SK-N-SH (cell line): Measurements from ENCODE around the gene ATP8A2. TPM values are rescaled to one million over a fixed set of nuclear protein-coding genes. Genes with fewer than 3 reads are reported as not detected.

ENCODE experiments used
- CTCF ChIA-PET: fragments of 300-600, 350-600 bp; formaldehyde crosslinking; extraction: SDS; loops from one replicate; lab custom pipeline; 2021; lab: Yijun Ruan, JAX
- POLR2A ChIA-PET: fragments of 350-600 bp; sonication (Branson Sonifier 250); formaldehyde crosslinking; extraction: SDS; loops from one replicate; lab custom pipeline; 2020; ENCODE audit warnings: antibody characterized with exemption, inconsistent platforms; lab: Yijun Ruan, JAX
- DNase-seq: peaks from one replicate; pipeline ENCODE4 v3.0.0; 2012
- H2AFZ ChIP-seq: fragments of 200-600 bp; sonication (generic); 2 replicates; pipeline ENCODE4 v1.8.1; 2016; ENCODE audit warnings: antibody characterized with exemption, mild to moderate bottlenecking, low read depth
- H3F3A ChIP-seq: fragments of 200-600 bp; sonication (generic); replicated peaks from 2 replicates; pipeline ENCODE3; 2016; ENCODE audit warnings: antibody characterized with exemption, mild to moderate bottlenecking; ENCODE audit not compliant: insufficient read depth
- H3K27ac ChIP-seq, 2 experiments: fragments of 200-500 bp in 1 of 2; fragments of 200-600 bp in 1 of 2; sonication (Bioruptor generic) in 1 of 2; sonication (generic), shearing (Covaris generic) in 1 of 2; 2 replicates each; pipeline versions ENCODE4 v1.5.1 to v1.6.1; 2014 to 2016; ENCODE audit warnings: low read depth in 2 of 2, inconsistent platforms in 1 of 2, low read length in 1 of 2, mild to moderate bottlenecking in 1 of 2, mixed read lengths in 1 of 2
- H3K27me3 ChIP-seq: fragments of 200-600 bp; sonication (generic), shearing (Covaris generic); 2 replicates; pipeline ENCODE4 v1.6.1; 2016; ENCODE audit warnings: mixed run types; ENCODE audit not compliant: insufficient read depth
- H3K36me3 ChIP-seq, 2 experiments: fragments of 200-500 bp in 1 of 2; fragments of 200-600 bp in 1 of 2; sonication (Bioruptor generic) in 1 of 2; sonication (generic) in 1 of 2; replicated peaks in 1 of 2; 2 replicates each; pipeline versions ENCODE3 to v1.5.1; 2014 to 2016; ENCODE audit warnings: low read length in 1 of 2, mild to moderate bottlenecking in 1 of 2; ENCODE audit not compliant: insufficient read depth in 2 of 2, control insufficient read depth in 1 of 2
- H3K4me1 ChIP-seq, 2 experiments: fragments of 200-500 bp in 1 of 2; fragments of 200-600 bp in 1 of 2; sonication (Bioruptor generic) in 1 of 2; sonication (generic), shearing (Covaris generic) in 1 of 2; 2 replicates each; pipeline versions ENCODE4 v1.5.1 to v1.6.1; 2014 to 2016; ENCODE audit warnings: low read depth in 1 of 2, low read length in 1 of 2, mixed run types in 1 of 2; ENCODE audit not compliant: insufficient read depth in 2 of 2, control insufficient read depth in 1 of 2
- H3K4me2 ChIP-seq: fragments of 200-600 bp; sonication (generic), shearing (Covaris generic); 2 replicates; pipeline ENCODE4 v1.6.1; 2017; ENCODE audit warnings: mixed run types
- H3K4me3 ChIP-seq, 2 experiments: fragments of 200-500 bp in 1 of 2; fragments of 200-600 bp in 1 of 2; sonication (Bioruptor generic) in 1 of 2; sonication (generic), shearing (Covaris generic) in 1 of 2; 2 replicates each; pipeline versions ENCODE4 v1.5.1 to v1.8.1; 2014 to 2016; ENCODE audit warnings: low read depth in 2 of 2, inconsistent platforms in 1 of 2, low read length in 1 of 2, mild to moderate bottlenecking in 1 of 2, mixed read lengths in 1 of 2, moderate library complexity in 1 of 2
- H3K79me2 ChIP-seq: fragments of 200-600 bp; sonication (generic); 2 replicates; pipeline ENCODE4 v1.8.1; 2017; ENCODE audit warnings: mild to moderate bottlenecking; ENCODE audit not compliant: insufficient read depth
- H3K9ac ChIP-seq: fragments of 200-600 bp; sonication (generic); 2 replicates; pipeline ENCODE4 v1.6.1; 2017; ENCODE audit warnings: mixed run types
- H3K9me2 ChIP-seq: fragments of 200-600 bp; sonication (generic); 2 replicates; pipeline ENCODE4 v1.6.1; 2017; ENCODE audit warnings: mixed run types
- H3K9me3 ChIP-seq: fragments of 200-600 bp; sonication (generic); 2 replicates; pipeline ENCODE4 v1.6.1; 2017; ENCODE audit warnings: mixed run types, mild to moderate bottlenecking, moderate library complexity
- H4K20me1 ChIP-seq: fragments of 200-600 bp; sonication (generic); 2 replicates; pipeline ENCODE4 v1.6.1; 2017; ENCODE audit warnings: mild to moderate bottlenecking, mixed run types; ENCODE audit not compliant: insufficient read depth
- ELF1 ChIP-seq: IDR thresholded peaks from 2 replicates; pipeline ENCODE4 v1.4.0; 2012
- EP300 ChIP-seq, 2 experiments: IDR thresholded peaks; 2 replicates each; pipeline versions ENCODE4 v1.4.0 to v1.6.1; 2012; ENCODE audit warnings: borderline replicate concordance in 1 of 2, low read depth in 1 of 2, low read length in 1 of 2
- FOSL2 ChIP-seq: IDR thresholded peaks from 2 replicates; pipeline ENCODE4 v1.4.0; 2012; ENCODE audit warnings: low read depth, mild to moderate bottlenecking, moderate library complexity, borderline replicate concordance
- FOXJ3 ChIP-seq: sonication (generic); formaldehyde crosslinking; IDR thresholded peaks from 2 replicates; pipeline ENCODE4 v1.5.1; 2020; ENCODE audit warnings: mild to moderate bottlenecking, missing genetic modification reagents
- GABPA ChIP-seq: IDR thresholded peaks from 2 replicates; pipeline ENCODE4 v1.4.0; 2012; ENCODE audit warnings: low read depth, mild to moderate bottlenecking
- GATA2 ChIP-seq: sonication (generic); formaldehyde crosslinking; IDR thresholded peaks from 2 replicates; pipeline ENCODE4 v1.5.0; 2020; ENCODE audit warnings: mild to moderate bottlenecking, missing genetic modification reagents
- JUND ChIP-seq: IDR thresholded peaks from 2 replicates; pipeline ENCODE4 v1.4.0; 2012
- MEF2A ChIP-seq: IDR thresholded peaks from 2 replicates; pipeline ENCODE4 v1.4.0; 2012; ENCODE audit warnings: low read depth, borderline replicate concordance
- MXI1 ChIP-seq: IDR thresholded peaks from 2 replicates; pipeline ENCODE4 v1.6.1; 2012; ENCODE audit warnings: mild to moderate bottlenecking, low read depth, low read length, improper control_type of control experiment
- NRF1 ChIP-seq: IDR thresholded peaks from 2 replicates; pipeline ENCODE4 v1.6.1; 2012; ENCODE audit warnings: low read depth, mild to moderate bottlenecking, low read length
- POLR2AphosphoS5 ChIP-seq: IDR thresholded peaks from 2 replicates; pipeline ENCODE4 v1.6.1; 2012; ENCODE audit warnings: low read depth, low read length
- RCOR1 ChIP-seq: fragments of 150-350 bp; IDR thresholded peaks from 2 replicates; pipeline ENCODE4 v1.6.1; 2017; ENCODE audit warnings: antibody characterized with exemption, low read length
- RXRA ChIP-seq: IDR thresholded peaks from 2 replicates; pipeline ENCODE4 v1.4.0; 2012; ENCODE audit warnings: low read depth, mild to moderate bottlenecking, borderline replicate concordance
- SIN3A ChIP-seq: IDR thresholded peaks from 2 replicates; pipeline ENCODE4 v1.6.1; 2012; ENCODE audit warnings: low read depth, mild to moderate bottlenecking, low read length, moderate library complexity, borderline replicate concordance
- SMC3 ChIP-seq: IDR thresholded peaks from 2 replicates; pipeline ENCODE4 v1.6.1; 2012; ENCODE audit warnings: low read depth, low read length, improper control_type of control experiment
- TAF1 ChIP-seq: IDR thresholded peaks from 2 replicates; pipeline ENCODE4 v1.6.1; 2012; ENCODE audit warnings: low read depth, mild to moderate bottlenecking, low read length, moderate library complexity, borderline replicate concordance
- TCF12 ChIP-seq: IDR thresholded peaks from 2 replicates; pipeline ENCODE4 v1.4.0; 2012
- TEAD4 ChIP-seq: IDR thresholded peaks from 2 replicates; pipeline ENCODE4 v1.4.0; 2012; ENCODE audit warnings: mild to moderate bottlenecking, borderline replicate concordance; ENCODE audit not compliant: insufficient read depth
- WGBS: methylation state at CpG from one replicate; pipeline ENCODE4 v1.1.6; 2017; ENCODE audit warnings: low lambda C conversion rate; 5-methylcytosine and 5-hydroxymethylcytosine counted together
- polyA plus RNA-seq, 3 experiments: library from polyadenylated mRNA; depleted of rRNA; stranded (reverse); fragments of >200 nt; gene quantifications; 2 replicates each; pipeline ENCODE4 v1.2.3, GENCODE V29; 2012
- TF ChIP-seq, protein P1 (sequence below): IDR thresholded peaks from 2 replicates; pipeline ENCODE4; 2012
- TF ChIP-seq, protein P2 (sequence below): IDR thresholded peaks from 2 replicates; pipeline ENCODE4 v1.4.0; 2012; ENCODE audit warnings: low read depth, borderline replicate concordance
- TF ChIP-seq, protein P3 (sequence below): fragments of 150-350 bp; IDR thresholded peaks from 2 replicates; pipeline ENCODE4 v1.6.1; 2016; ENCODE audit warnings: mild to moderate bottlenecking, low read depth, low read length
- TF ChIP-seq, protein P4 (sequence below): fragments of 150-350 bp; IDR thresholded peaks from 2 replicates; pipeline ENCODE4 v1.6.1; 2017; ENCODE audit warnings: antibody characterized with exemption, low read length, low read depth, borderline replicate concordance

ATP8A2 gene
- polyA plus RNA-seq, 1 of the 3 experiments (the other 2 are of a cell fraction), result 0.02 TPM

DNA sequence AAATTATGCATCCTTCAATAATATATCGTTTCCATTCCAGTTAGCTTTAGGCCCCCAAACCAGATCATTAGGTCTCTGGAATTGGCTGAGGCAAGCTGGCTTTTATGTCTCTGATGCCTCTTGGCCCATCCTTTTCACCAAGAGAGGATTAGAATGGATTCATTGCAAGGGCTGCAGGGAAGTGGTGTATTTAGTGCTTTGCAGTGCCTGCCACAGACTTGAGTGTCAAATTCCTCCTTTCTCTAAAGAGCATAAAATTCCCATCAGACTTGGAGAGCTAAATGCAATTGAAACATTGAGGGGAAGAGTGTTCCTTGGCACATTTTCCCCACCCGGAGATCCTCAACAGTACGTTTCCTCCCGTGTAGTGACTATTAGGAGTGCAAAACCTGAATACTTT lies 302.6 kb downstream of the ATP8A2 start:
- Histone ChIP-seq H3K9me2 (no peaks in the 10 kb centered on the region), H3K27ac (no peak overlapping the region), H4K20me1 (no peaks in the 10 kb centered on the region), H3K4me1 (peaks cover 0 to 2% of the 10 kb centered on the region in 2 experiments; a peak in 1 of 4 replicates), H3F3A (no peaks in the 10 kb centered on the region), H3K79me2 (no peaks in the 10 kb centered on the region), H2AFZ (no peak overlapping the region), H3K36me3 (no peaks in the 10 kb centered on the region), H3K9ac (no peak overlapping the region), H3K4me2 (no peak overlapping the region), H3K27me3 (no peaks in the 10 kb centered on the region), H3K9me3 (no peaks in the 10 kb centered on the region), H3K4me3 (no peak overlapping the region)
- CTCF ChIA-PET, result interaction anchor here (1.0 to 1.6 kb wide), 2 partner anchors 57 to 100 kb away, joined by 3 read pairs; no protein-coding TSS in a partner anchor
- 24% methylated on average over 4 of the region's 4 CpGs for WGBS
- no peak for DNase-seq
- TF ChIP-seq, protein P1, sequence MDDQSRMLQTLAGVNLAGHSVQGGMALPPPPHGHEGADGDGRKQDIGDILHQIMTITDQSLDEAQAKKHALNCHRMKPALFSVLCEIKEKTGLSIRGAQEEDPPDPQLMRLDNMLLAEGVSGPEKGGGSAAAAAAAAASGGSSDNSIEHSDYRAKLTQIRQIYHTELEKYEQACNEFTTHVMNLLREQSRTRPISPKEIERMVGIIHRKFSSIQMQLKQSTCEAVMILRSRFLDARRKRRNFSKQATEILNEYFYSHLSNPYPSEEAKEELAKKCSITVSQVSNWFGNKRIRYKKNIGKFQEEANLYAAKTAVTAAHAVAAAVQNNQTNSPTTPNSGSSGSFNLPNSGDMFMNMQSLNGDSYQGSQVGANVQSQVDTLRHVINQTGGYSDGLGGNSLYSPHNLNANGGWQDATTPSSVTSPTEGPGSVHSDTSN, result no peak
- no peak for TF ChIP-seq RXRA
- TF ChIP-seq, protein P2, sequence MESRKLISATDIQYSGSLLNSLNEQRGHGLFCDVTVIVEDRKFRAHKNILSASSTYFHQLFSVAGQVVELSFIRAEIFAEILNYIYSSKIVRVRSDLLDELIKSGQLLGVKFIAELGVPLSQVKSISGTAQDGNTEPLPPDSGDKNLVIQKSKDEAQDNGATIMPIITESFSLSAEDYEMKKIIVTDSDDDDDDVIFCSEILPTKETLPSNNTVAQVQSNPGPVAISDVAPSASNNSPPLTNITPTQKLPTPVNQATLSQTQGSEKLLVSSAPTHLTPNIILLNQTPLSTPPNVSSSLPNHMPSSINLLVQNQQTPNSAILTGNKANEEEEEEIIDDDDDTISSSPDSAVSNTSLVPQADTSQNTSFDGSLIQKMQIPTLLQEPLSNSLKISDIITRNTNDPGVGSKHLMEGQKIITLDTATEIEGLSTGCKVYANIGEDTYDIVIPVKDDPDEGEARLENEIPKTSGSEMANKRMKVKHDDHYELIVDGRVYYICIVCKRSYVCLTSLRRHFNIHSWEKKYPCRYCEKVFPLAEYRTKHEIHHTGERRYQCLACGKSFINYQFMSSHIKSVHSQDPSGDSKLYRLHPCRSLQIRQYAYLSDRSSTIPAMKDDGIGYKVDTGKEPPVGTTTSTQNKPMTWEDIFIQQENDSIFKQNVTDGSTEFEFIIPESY, result no peak
- TF ChIP-seq SMC3, result no peak
- TF ChIP-seq TEAD4, result no peak
- no peak for TF ChIP-seq TCF12
- no peak for TF ChIP-seq FOSL2
- TF ChIP-seq RCOR1, result no peak
- no peak for TF ChIP-seq MEF2A
- no peak for TF ChIP-seq GATA2 (CRISPR knock-in tag)
- TF ChIP-seq MXI1, result no peak
- TF ChIP-seq, protein P3, sequence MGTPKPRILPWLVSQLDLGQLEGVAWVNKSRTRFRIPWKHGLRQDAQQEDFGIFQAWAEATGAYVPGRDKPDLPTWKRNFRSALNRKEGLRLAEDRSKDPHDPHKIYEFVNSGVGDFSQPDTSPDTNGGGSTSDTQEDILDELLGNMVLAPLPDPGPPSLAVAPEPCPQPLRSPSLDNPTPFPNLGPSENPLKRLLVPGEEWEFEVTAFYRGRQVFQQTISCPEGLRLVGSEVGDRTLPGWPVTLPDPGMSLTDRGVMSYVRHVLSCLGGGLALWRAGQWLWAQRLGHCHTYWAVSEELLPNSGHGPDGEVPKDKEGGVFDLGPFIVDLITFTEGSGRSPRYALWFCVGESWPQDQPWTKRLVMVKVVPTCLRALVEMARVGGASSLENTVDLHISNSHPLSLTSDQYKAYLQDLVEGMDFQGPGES, result no peak
- TF ChIP-seq GABPA, result no peak
- no peak for TF ChIP-seq SIN3A
- POLR2A ChIA-PET, result no interaction called here

DNA sequence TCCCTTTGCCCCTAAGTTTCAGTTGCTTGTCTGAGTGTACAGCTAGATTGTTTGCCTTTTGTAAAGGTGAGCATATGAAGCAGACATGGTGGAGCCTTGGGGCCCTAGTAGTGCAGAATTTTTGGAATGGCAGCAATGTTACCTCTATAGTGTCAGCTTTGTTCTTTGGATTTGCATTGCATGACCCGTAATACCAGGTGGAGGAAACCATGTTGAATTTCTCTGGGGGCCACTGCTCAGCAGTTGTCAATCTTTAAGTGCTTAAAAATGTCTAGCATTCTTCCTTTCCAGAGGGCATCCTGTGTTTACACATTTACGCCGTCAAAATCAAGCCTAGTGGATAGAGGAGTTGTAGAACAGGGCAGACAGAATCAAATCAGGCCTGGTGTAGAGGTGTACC lies 303.3 kb downstream of the ATP8A2 start:
- CTCF ChIA-PET, result interaction anchor here (1.0 kb wide), 1 partner anchor 16 kb away, joined by 3 read pairs; no protein-coding TSS in a partner anchor
- Histone ChIP-seq H2AFZ (no peak overlapping the region), H3K36me3 (no peaks in the 10 kb centered on the region), H3K4me3 (no peak overlapping the region), H3K27ac (no peak overlapping the region), H3K4me2 (no peak overlapping the region), H3K9me2 (no peaks in the 10 kb centered on the region), H4K20me1 (no peaks in the 10 kb centered on the region), H3K9me3 (no peaks in the 10 kb centered on the region), H3K4me1 (peaks cover 0 to 2% of the 10 kb centered on the region in 2 experiments; a peak in 1 of 4 replicates), H3K27me3 (no peaks in the 10 kb centered on the region), H3K9ac (no peak overlapping the region), H3K79me2 (no peaks in the 10 kb centered on the region), H3F3A (no peaks in the 10 kb centered on the region)
- POLR2A ChIA-PET, result no interaction called here
- DNase-seq, result no peak
- WGBS, result 29% methylated on average over 3 of the region's 3 CpGs
- TF ChIP-seq POLR2AphosphoS5 (no peak), MXI1 (no peak), EP300 (IDR thresholded peaks at IDR 0.05; ENCODE audit: borderline replicate concordance in 1 of 2, low read depth in 1 of 2, low read length in 1 of 2) (no peak), FOXJ3 (CRISPR knock-in tag) (no peak), ELF1 (no peak), NRF1 (no peak), MEF2A (no peak), TAF1 (no peak), JUND (no peak), RCOR1 (no peak), RXRA (no peak)
- TF ChIP-seq, protein P2, result no peak
- TF ChIP-seq, protein P4, sequence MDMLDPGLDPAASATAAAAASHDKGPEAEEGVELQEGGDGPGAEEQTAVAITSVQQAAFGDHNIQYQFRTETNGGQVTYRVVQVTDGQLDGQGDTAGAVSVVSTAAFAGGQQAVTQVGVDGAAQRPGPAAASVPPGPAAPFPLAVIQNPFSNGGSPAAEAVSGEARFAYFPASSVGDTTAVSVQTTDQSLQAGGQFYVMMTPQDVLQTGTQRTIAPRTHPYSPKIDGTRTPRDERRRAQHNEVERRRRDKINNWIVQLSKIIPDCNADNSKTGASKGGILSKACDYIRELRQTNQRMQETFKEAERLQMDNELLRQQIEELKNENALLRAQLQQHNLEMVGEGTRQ, result no peak
